ENCODE measurements around the gene FLRT2. TPM values are rescaled to one million over a fixed set of nuclear protein-coding genes. Genes with fewer than 3 reads are reported as not detected.

The FLRT2 gene
- polyA plus RNA-seq (2012; ENCODE audit: insufficient read length, low read depth): 12.2 TPM

- TF ChIP-seq SIN3A (IDR thresholded peaks at IDR 0.05; ENCODE audit: borderline replicate concordance, insufficient read depth, low read length) (peak; percentile 27; the same call in 1 of the 2 replicates), POLR2AphosphoS5 (IDR thresholded peaks at IDR 0.05; ENCODE audit: low read depth, low read length) (no peak)
Observed at GRCh38 chr14:85529803-85530574, at the start of gene FLRT2. Gene FLRT2, plus strand, starts transcription at chr14:85530144. Its CDS starts 91,371 bp downstream, at chr14:85621515.

GRCh38 chr14:85481471-85481870 is 48.5 kb upstream of the FLRT2 start:
- no peak for TF ChIP-seq FOXP2 (optimal IDR thresholded peaks at IDR 0.05; ENCODE audit: borderline replicate concordance, extremely low read depth, extremely low read length, insufficient read depth)
- TF ChIP-seq SIN3A (IDR thresholded peaks at IDR 0.05; ENCODE audit: borderline replicate concordance, insufficient read depth, low read length): no peak
- no peak for TF ChIP-seq TAF1 (IDR thresholded peaks at IDR 0.05; ENCODE audit: borderline replicate concordance, insufficient read depth, low read length)
- TF ChIP-seq POLR2AphosphoS5 (IDR thresholded peaks at IDR 0.05; ENCODE audit: low read depth, low read length): no peak
- no peak for TF ChIP-seq REST (IDR thresholded peaks at IDR 0.05; ENCODE audit: insufficient read depth in 1 of 2, low read depth in 2 of 2, low read length in 2 of 2)

GRCh38 chr14:85482552-85482951 is 47.4 kb upstream of the FLRT2 start:
- TF ChIP-seq FOXP2 (optimal IDR thresholded peaks at IDR 0.05; ENCODE audit: borderline replicate concordance, extremely low read depth, extremely low read length, insufficient read depth): no peak
- no peak for TF ChIP-seq POLR2AphosphoS5 (IDR thresholded peaks at IDR 0.05; ENCODE audit: low read depth, low read length)
- TF ChIP-seq TAF1 (IDR thresholded peaks at IDR 0.05; ENCODE audit: borderline replicate concordance, insufficient read depth, low read length): no peak
- no peak for TF ChIP-seq SIN3A (IDR thresholded peaks at IDR 0.05; ENCODE audit: borderline replicate concordance, insufficient read depth, low read length)
- no peak for TF ChIP-seq REST (IDR thresholded peaks at IDR 0.05; ENCODE audit: insufficient read depth in 1 of 2, low read depth in 2 of 2, low read length in 2 of 2)

- TF ChIP-seq REST (IDR thresholded peaks at IDR 0.05; ENCODE audit: insufficient read depth in 1 of 2, low read depth in 2 of 2, low read length in 2 of 2): no peak
- no peak for TF ChIP-seq TAF1 (IDR thresholded peaks at IDR 0.05; ENCODE audit: borderline replicate concordance, insufficient read depth, low read length)
Observed at GRCh38 chr14:85483037-85483436, 46.9 kb upstream of the FLRT2 start.

- TF ChIP-seq TAF1 (IDR thresholded peaks at IDR 0.05; ENCODE audit: borderline replicate concordance, insufficient read depth, low read length): no peak
- TF ChIP-seq POLR2AphosphoS5 (IDR thresholded peaks at IDR 0.05; ENCODE audit: low read depth, low read length): no peak
- TF ChIP-seq SIN3A (IDR thresholded peaks at IDR 0.05; ENCODE audit: borderline replicate concordance, insufficient read depth, low read length): no peak
- TF ChIP-seq FOXP2 (optimal IDR thresholded peaks at IDR 0.05; ENCODE audit: borderline replicate concordance, extremely low read depth, extremely low read length, insufficient read depth): no peak
- no peak for TF ChIP-seq REST (IDR thresholded peaks at IDR 0.05; ENCODE audit: insufficient read depth in 1 of 2, low read depth in 2 of 2, low read length in 2 of 2)
Observed at GRCh38 chr14:85483652-85484051, 46.3 kb upstream of the FLRT2 start.
